Sigmoid colon (tissue), 4 donors: ENCODE measurements around the gene PDGFRA.

Source experiments
- EP300 ChIP-seq, 4 donors: sonication (generic); formaldehyde crosslinking; IDR thresholded peaks; one replicate each; pipeline ENCODE4 v1.6.1; 2017; ENCODE audit warnings: antibody characterized with exemption in 4 of 4
- POLR2A ChIP-seq, 2 donors: fragments of 450-650 bp; IDR thresholded peaks; one replicate each; pipeline ENCODE4 v1.6.1; 2016; ENCODE audit warnings: antibody characterized with exemption in 2 of 2, mild to moderate bottlenecking in 2 of 2, moderate library complexity in 2 of 2
- POLR2AphosphoS5 ChIP-seq, 4 donors: sonication (generic); formaldehyde crosslinking; IDR thresholded peaks; one replicate each; pipeline ENCODE4 v1.6.1; 2017; ENCODE audit warnings: antibody characterized with exemption in 4 of 4
- TF ChIP-seq, protein P1 (sequence below), 4 experiments: fragments of 450-650 bp in 3 of 4; fragments of 200-600 bp in 1 of 4; IDR thresholded peaks; one replicate each; pipeline ENCODE4 v1.5.1; 2016 to 2019; ENCODE audit warnings: antibody characterized with exemption in 4 of 4, mild to moderate bottlenecking in 3 of 4, moderate library complexity in 2 of 4

DNA sequence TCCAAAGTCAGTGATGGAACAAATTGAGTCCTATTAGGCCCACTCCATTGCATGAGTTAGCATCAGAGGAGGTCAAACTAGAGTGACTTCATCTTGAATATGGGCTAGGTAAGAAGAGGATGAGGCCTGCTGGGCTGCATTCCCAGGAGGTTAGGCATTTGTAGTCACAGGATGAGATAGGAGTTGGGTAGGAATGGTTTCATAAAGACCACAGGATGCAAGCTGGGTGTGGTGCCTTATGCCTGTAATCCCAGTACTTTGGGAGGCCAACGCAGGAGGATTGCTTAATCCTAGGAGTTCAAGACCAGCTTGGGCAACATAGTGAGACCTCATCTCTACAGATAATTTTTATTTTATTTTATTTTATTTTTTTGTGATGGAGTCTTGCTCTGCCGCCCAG lies 26.8 kb downstream of the PDGFRA start:
- TF ChIP-seq EP300 (IDR thresholded peaks at IDR 0.05) (no peak), POLR2A (IDR thresholded peaks at IDR 0.05) (no peak), POLR2AphosphoS5 (IDR thresholded peaks at IDR 0.05) (no peak)
- TF ChIP-seq, protein P1, sequence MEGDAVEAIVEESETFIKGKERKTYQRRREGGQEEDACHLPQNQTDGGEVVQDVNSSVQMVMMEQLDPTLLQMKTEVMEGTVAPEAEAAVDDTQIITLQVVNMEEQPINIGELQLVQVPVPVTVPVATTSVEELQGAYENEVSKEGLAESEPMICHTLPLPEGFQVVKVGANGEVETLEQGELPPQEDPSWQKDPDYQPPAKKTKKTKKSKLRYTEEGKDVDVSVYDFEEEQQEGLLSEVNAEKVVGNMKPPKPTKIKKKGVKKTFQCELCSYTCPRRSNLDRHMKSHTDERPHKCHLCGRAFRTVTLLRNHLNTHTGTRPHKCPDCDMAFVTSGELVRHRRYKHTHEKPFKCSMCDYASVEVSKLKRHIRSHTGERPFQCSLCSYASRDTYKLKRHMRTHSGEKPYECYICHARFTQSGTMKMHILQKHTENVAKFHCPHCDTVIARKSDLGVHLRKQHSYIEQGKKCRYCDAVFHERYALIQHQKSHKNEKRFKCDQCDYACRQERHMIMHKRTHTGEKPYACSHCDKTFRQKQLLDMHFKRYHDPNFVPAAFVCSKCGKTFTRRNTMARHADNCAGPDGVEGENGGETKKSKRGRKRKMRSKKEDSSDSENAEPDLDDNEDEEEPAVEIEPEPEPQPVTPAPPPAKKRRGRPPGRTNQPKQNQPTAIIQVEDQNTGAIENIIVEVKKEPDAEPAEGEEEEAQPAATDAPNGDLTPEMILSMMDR (IDR thresholded peaks at IDR 0.05) = no peak
